K562 (cell line): ENCODE results near the gene ZBTB8A. TPM values are rescaled to one million over a fixed set of nuclear protein-coding genes. Genes with fewer than 3 reads are reported as not detected.

ENCODE experiments used
- ATAC-seq: fragments of 200-7000 bp; cut with Tn5 transposase; 3 replicates; pipeline ENCODE4 v1.9.1; 2020; ENCODE audit warnings: moderate library complexity
- BruUV-seq: library from RNA; stranded (reverse); fragments of 400-500 nt; replicated peaks from 2 replicates; lab custom pipeline; 2021; lab: Mats Ljungman, UMichigan
- CTCF ChIA-PET: fragments of 300-600 bp; formaldehyde crosslinking; extraction: SDS; loops from one replicate; lab custom pipeline; 2021; ENCODE audit warnings: low intra/inter-chr PET ratio; lab: Yijun Ruan, JAX
- POLR2A ChIA-PET: fragments of 300-600, 350-650 bp; sonication (Branson Sonifier 250); formaldehyde crosslinking; extraction: SDS; loops from one replicate; lab custom pipeline; 2021; ENCODE audit warnings: antibody characterized with exemption, inconsistent platforms; lab: Yijun Ruan, JAX
- DNase-seq, 4 experiments: peaks; one replicate each; pipeline versions ENCODE4 v3.0.0 to v3.0.0-alpha.2; 2011 to 2018; ENCODE audit warnings: low spot score in 3 of 4, mixed read lengths in 3 of 4; ENCODE audit errors: extremely low read depth in 1 of 4
- FAIRE-seq: peaks from 2 replicates; lab custom pipeline; 2011; peaks lifted over from hg19 to GRCh38; lab: Jason Lieb, UNC
- H2AFZ ChIP-seq: 2 replicates; pipeline ENCODE4 v1.6.0; 2011; ENCODE audit warnings: low read depth, low read length, control low read depth, inconsistent platforms
- H3K27ac ChIP-seq: fragments of 200-600 bp; 3 replicates; pipeline ENCODE4 v1.8.0; 2011; ENCODE audit warnings: low read depth, mild to moderate bottlenecking, control low read depth, inconsistent platforms, low read length, moderate library complexity, mixed read lengths; ENCODE audit errors: extremely low read depth
- H3K27me3 ChIP-seq, 2 experiments: fragments of 300-600 bp in 1 of 2; 2 replicates in 1 of 2; 3 replicates in 1 of 2; pipeline versions ENCODE4 v1.6.0 to v1.8.0; 2011; ENCODE audit warnings: inconsistent platforms in 2 of 2, low read length in 2 of 2, mild to moderate bottlenecking in 1 of 2, mixed read lengths in 1 of 2, moderate library complexity in 1 of 2; ENCODE audit not compliant: control insufficient read depth in 2 of 2, insufficient read depth in 2 of 2
- H3K36me3 ChIP-seq: fragments of 300-600 bp; 3 replicates; pipeline ENCODE4 v1.8.0; 2011; ENCODE audit warnings: mild to moderate bottlenecking, low read length, inconsistent platforms; ENCODE audit not compliant: control insufficient read depth, insufficient read depth
- H3K4me1 ChIP-seq, 2 experiments: fragments of 200-600 bp in 1 of 2; replicated peaks in 1 of 2; 2 replicates in 1 of 2; 3 replicates in 1 of 2; pipeline versions ENCODE4 v1.5.1 to v1.8.0; 2011; ENCODE audit warnings: inconsistent platforms in 2 of 2, low read length in 2 of 2, mild to moderate bottlenecking in 1 of 2, mixed read lengths in 1 of 2, moderate library complexity in 1 of 2; ENCODE audit not compliant: control insufficient read depth in 2 of 2, insufficient read depth in 2 of 2
- H3K4me2 ChIP-seq: 2 replicates; pipeline ENCODE4 v1.6.1; 2011; ENCODE audit warnings: low read length, control low read depth, inconsistent platforms, mixed read lengths; ENCODE audit not compliant: insufficient read depth
- H3K4me3 ChIP-seq: fragments of 200-600 bp; sonication (generic), shearing (Covaris generic); 2 replicates; pipeline ENCODE4 v1.5.1; 2016; ENCODE audit warnings: control low read depth, inconsistent platforms
- H3K79me2 ChIP-seq: fragments of 200-600 bp; 3 replicates; pipeline ENCODE4 v1.8.0; 2011; ENCODE audit warnings: low read length, inconsistent platforms; ENCODE audit not compliant: control insufficient read depth, insufficient read depth
- H3K9ac ChIP-seq, 2 experiments: 2 replicates each; pipeline versions ENCODE4 v1.6.0 to v1.6.1; 2011; ENCODE audit warnings: low read depth in 2 of 2, low read length in 2 of 2, control low read depth in 1 of 2, inconsistent platforms in 1 of 2, mild to moderate bottlenecking in 1 of 2, mixed read lengths in 1 of 2; ENCODE audit not compliant: insufficient read depth in 1 of 2
- H3K9me1 ChIP-seq: one replicate; pipeline ENCODE4 v1.6.0; 2011; ENCODE audit warnings: inconsistent platforms, mild to moderate bottlenecking, low read length, moderate library complexity; ENCODE audit not compliant: control insufficient read depth, insufficient read depth
- H3K9me3 ChIP-seq: replicated peaks from 2 replicates; pipeline ENCODE4 v1.5.1; 2011; ENCODE audit warnings: low read depth, low read length, inconsistent platforms; ENCODE audit not compliant: control insufficient read depth, insufficient read depth
- H4K20me1 ChIP-seq: replicated peaks from 2 replicates; pipeline ENCODE4 v1.6.1; 2011; ENCODE audit warnings: low read length, inconsistent platforms, mixed read lengths; ENCODE audit not compliant: control insufficient read depth, insufficient read depth
- MIER1 ChIP-seq: fragments of 450-650 bp; IDR thresholded peaks from 2 replicates; pipeline ENCODE4 v1.6.1; 2016; ENCODE audit warnings: antibody characterized with exemption, mild to moderate bottlenecking, low read depth
- RBM25 ChIP-seq: fragments of 200-400 bp; formaldehyde crosslinking; IDR thresholded peaks from 2 replicates; pipeline ENCODE4 v1.6.1; 2018; ENCODE audit warnings: low read length, low read depth, moderate library complexity; ENCODE audit not compliant: severe bottlenecking
- TCF15 ChIP-seq: fragments of 250-450 bp; sonication (Bioruptor Pico); IDR thresholded peaks from 2 replicates; pipeline ENCODE4 v1.8.0; 2022; ENCODE audit warnings: moderate library complexity, mild to moderate bottlenecking, inconsistent platforms
- ZNF224 ChIP-seq: sonication (generic); formaldehyde crosslinking; IDR thresholded peaks from 2 replicates; pipeline ENCODE4 v1.8.0; 2022; ENCODE audit warnings: mild to moderate bottlenecking, missing genetic modification reagents
- ZNF3 ChIP-seq: fragments of 250-450 bp; sonication (Bioruptor Pico); IDR thresholded peaks from 2 replicates; pipeline ENCODE4 v1.5.0; 2021; ENCODE audit warnings: mild to moderate bottlenecking, moderate library complexity
- WGBS: fragments of 100-300 bp; shearing (Covaris generic); methylation state at CpG from one replicate; pipeline ENCODE4 v1.1.6; 2016; ENCODE audit warnings: low coverage, mixed read lengths; ENCODE audit not compliant: insufficient coverage; ENCODE audit errors: missing lambda C conversion rate; 5-methylcytosine and 5-hydroxymethylcytosine counted together
- in situ Hi-C: fragments of 300-500 bp; cut with MboI; formaldehyde crosslinking; loops from 4 replicates; pipeline ENCODE4 v1.15.0; 2018; ENCODE audit warnings: inconsistent platforms, mixed read lengths
- intact Hi-C: fragments of 100-400 bp; cut with micrococcal nuclease; formaldehyde crosslinking; loops from 2 replicates; pipeline ENCODE4 v1.14.2; 2022
- polyA plus RNA-seq, 8 experiments: library from polyadenylated mRNA; depleted of rRNA in 4 of 8; stranded (reverse) in 5 of 8; unstranded in 3 of 8; fragments of >200 nt; fragmentation: Nextera tagmentation in 2 of 8; fragmentation: Illumina TruSeq in 1 of 8; extraction: Ambion mirVana in 2 of 8; extraction: Trizol in 1 of 8; gene quantifications; 2 replicates each; pipeline versions ENCODE4 v1.2.1 to v1.2.3, GENCODE V29; 2011 to 2014; ENCODE audit warnings: inconsistent platforms in 1 of 8, missing spikeins in 1 of 8
- total RNA-seq, 7 experiments: library from RNA; depleted of rRNA in 6 of 7; stranded (reverse); fragments of >200 nt in 6 of 7; fragmentation: Illumina TruSeq in 2 of 7; extraction: Trizol in 2 of 7; gene quantifications; 2 replicates each; pipeline versions ENCODE4 v1.2.1 to v1.2.3, GENCODE V29; 2011 to 2021; ENCODE audit warnings: low replicate concordance in 1 of 7
- TF ChIP-seq, protein P1 (sequence below): fragments of 450-650 bp; IDR thresholded peaks from 2 replicates; pipeline ENCODE4 v1.6.1; 2018; ENCODE audit warnings: mild to moderate bottlenecking, low read depth; ENCODE audit not compliant: partially characterized antibody

ZBTB8A gene
- total and polyA plus RNA-seq, 9 of the 15 experiments (the other 6 are each of a cell fraction or from before 2014, with no cell fraction given) = 0.01 to 0.64 (median 0.09) TPM

DNA sequence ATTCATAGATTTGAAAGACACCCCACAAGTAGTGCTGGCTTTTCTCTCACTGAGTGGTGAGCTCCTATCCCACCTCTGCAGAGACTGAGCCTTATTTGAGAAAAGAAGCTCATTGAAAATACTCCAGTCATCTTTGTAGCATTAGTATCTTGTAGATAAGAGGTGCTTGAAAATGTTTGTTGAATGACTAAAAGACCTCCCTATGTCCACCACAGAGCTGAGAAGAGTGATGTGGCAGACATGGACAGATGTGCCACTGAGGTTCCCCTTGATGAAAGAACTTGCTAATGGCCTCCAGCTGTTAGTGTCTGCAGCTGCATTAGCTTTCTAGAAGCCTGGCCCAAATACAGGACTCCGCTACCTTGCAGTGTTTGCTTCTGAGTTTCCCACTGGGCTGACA is 29.3 kb upstream of the ZBTB8A start:
- no peak overlapping the region for H3K9ac ChIP-seq
- H3K36me3 ChIP-seq = no peaks in the 10 kb centered on the region
- H3K27ac ChIP-seq = no peak overlapping the region
- peaks cover 6 to 26% of the 10 kb centered on the region in 2 experiments; a peak in 4 of 5 replicates for H3K27me3 ChIP-seq
- FAIRE-seq (no peak), DNase-seq (no peak), ATAC-seq (no peak)
- no peaks in the 10 kb centered on the region for H4K20me1 ChIP-seq
- CTCF ChIA-PET = no interaction called here
- intact Hi-C loops (loop anchor here (5.0 kb wide), 1 partner anchor 277 kb away; no protein-coding TSS in a partner anchor), in situ Hi-C loops (no loop called here)
- no TSS peak for BruUV-seq
- H3K4me2 ChIP-seq = no peak overlapping the region
- no peaks in the 10 kb centered on the region for H3K9me1 ChIP-seq
- no peaks in the 10 kb centered on the region for H3K79me2 ChIP-seq
- H3K9me3 ChIP-seq = no peaks in the 10 kb centered on the region
- H2AFZ ChIP-seq = no peak overlapping the region
- no peaks in the 10 kb centered on the region; a peak in 1 of 5 replicates for H3K4me1 ChIP-seq
- TF ChIP-seq TCF15 (CRISPR knock-in tag) (no peak), MIER1 (no peak), ZNF224 (CRISPR knock-in tag) (no peak), RBM25 (peak; percentile 22), ZNF3 (CRISPR knock-in tag) (0 out of 2 replicates have a peak, but pooled peaks have one; percentile 59)
- TF ChIP-seq, protein P1, sequence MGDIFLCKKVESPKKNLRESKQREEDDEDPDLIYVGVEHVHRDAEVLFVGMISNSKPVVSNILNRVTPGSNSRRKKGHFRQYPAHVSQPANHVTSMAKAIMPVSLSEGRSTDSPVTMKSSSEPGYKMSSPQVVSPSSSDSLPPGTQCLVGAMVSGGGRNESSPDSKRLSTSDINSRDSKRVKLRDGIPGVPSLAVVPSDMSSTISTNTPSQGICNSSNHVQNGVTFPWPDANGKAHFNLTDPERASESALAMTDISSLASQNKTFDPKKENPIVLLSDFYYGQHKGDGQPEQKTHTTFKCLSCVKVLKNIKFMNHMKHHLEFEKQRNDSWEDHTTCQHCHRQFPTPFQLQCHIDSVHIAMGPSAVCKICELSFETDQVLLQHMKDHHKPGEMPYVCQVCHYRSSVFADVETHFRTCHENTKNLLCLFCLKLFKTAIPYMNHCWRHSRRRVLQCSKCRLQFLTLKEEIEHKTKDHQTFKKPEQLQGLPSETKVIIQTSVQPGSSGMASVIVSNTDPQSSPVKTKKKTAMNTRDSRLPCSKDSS = no peak
- WGBS = 58% methylated on average over 1 of the region's 1 CpG
- POLR2A ChIA-PET = interaction anchor here (1.1 kb wide), 1 partner anchor 9 kb away, joined by 3 read pairs; no protein-coding TSS in a partner anchor
- no peak overlapping the region for H3K4me3 ChIP-seq
